Activated CD4-positive, alpha-beta T cell treated with anti-CD3 and anti-CD28 coated beads, Interleukin-2, Interleukin-6, amounts not matched to agents 100 ng/mL and 50 ng/mL, durations not matched to agents 16 hours and 8 hours (primary cell): ENCODE measurements around the gene AK2.

Experiments
- DNase-seq: peaks from one replicate; pipeline ENCODE4 v3.0.0-alpha.2; 2020

AK2 gene

DNA sequence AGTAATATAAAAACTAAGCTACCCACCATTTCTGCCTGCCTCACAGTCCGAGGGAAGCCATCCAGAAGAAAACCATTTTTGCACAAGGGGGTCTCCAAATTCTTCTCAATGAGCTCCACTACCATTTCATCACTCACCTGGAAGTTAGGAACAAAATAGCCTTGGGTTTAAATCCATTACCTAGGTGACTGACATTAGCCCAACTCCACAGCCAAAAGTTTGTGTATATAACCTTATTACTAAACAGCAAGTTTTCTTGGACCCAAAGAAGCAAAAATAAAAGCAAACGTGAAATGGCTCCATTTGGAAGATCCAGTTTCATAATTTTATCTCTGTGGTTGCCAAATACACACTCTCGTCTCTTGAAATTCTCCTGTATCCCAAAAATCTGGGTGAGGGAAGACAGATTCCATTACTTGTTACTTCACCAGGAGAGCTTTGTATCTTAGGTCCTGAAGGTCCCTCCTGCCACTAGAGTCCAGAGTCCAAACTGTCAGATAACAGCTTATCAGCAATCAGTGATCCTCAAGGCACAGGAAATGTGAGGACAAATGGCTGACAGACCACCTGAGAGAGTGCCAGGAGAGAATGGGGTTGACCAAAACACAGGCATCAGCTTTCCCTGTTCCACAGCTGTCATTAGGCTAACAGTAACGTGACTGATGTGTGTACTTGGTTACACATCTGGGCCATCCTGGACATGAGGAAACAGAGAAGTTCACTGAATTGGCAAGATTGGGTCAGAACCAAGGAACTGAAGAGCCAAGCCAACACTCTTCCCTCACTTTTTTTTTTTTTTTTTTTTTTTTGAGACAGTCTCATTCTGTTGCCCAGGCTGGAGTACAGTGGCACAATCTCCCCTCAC, 14.9 kb downstream of the AK2 start:
- DNase-seq: no peak

DNA sequence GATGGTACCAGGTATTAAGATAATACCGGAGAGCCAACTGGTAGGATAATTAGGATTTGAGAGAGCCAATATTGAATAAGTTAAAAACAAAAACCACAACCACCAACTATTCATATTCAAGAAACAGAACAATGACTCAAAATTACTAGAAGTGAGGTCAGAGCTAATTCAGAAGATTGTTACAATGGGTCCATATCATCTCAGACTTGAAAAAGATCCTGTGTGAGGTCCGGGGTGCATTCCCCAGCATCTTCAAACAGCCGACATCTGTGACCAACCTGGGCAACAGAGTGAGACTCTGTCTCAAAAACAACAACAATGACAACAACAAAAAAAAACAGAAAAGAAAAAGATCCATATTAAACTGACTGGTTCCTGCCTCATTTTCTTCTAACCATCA, 18.6 kb downstream of the AK2 start:
- no peak for DNase-seq

DNA sequence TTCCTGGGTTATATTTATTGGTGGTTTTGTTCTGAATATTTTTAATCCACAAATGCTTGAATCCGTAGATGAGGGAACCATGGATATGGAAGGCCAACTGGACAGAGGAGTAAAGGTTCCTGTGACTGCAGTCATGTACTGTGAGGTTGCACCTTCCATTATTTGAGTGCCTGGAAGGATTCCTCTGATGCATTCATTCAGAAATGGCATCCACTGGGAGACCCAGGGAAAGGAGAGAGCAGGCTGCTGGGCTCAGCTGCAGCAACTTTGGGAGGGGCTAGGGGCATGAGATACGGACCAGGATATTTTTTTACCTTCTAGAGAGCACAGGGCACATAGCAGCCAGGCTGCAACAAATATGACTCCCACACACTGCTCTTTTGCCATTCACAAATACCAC, 19.5 kb downstream of the AK2 start:
- DNase-seq: no peak

DNA sequence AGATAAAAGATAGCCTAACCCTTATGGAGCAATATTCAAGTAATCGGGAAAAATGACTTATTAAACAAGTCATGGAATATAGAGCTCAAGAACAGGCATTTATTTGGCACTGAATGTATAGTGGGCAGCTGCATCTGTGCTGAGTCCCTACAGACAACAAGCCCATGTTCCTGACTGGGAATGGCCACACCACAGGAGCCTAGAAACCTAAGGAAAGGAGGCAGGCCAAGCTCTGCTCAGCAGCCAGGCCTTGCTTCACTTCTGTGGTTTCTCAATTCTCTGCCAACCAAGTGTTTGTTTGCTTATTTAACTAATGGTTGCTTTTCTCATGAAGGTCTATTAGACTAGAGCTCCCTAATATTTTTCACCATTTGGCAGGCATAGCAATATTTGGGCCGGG, 21.5 kb downstream of the AK2 start:
- no peak for DNase-seq

DNA sequence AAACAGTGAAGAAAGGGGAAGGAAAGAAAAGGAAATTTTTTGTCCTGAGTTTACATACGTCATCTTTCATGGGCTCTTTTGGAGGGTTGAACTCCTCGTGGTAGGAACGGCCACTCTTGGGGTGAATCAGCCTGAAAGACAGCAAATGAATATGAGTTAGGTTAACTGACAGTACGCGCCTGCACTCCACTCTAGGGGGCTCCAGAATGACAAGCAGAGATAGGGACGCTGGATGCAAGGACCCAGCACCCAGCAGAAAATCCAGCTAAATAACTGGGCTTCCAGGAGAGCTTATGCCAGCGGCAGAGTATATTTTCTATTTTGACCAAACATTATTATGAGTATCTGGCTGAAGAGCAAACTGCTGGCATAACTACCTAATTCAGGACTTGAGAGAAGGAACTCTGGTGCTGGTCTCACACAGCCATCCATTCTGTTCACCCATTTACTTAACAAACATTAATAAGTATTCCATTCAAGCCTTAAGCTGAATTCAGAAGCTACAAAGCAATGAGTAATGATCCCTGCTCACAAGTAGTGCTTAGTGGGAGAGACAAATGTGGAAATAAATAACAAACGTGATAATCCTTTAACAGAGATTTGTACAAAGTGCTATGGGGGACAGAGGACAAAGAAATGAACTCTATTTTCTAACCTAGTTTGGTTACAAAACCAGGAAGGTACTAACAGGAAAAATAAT, 22.1 kb downstream of the AK2 start:
- DNase-seq: no peak

DNA sequence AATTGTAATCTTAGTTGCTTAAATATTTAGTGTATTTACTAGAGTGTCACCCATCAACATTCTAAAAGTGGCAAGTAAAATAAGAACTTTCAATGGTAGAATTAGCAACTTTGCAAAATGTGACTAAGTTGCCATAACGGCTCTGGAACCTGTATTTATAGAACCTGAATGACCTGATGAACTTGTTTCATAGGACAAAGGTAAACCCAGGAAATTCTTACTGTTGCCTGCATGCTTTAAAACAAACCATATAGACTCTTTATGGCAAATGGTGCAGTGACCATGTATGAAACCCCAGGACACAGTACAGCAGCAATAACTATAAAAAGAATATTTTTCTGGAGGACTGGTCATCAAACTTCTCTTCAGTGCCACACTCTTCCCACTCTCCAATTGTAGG, 22.9 kb downstream of the AK2 start:
- no peak for DNase-seq

DNA sequence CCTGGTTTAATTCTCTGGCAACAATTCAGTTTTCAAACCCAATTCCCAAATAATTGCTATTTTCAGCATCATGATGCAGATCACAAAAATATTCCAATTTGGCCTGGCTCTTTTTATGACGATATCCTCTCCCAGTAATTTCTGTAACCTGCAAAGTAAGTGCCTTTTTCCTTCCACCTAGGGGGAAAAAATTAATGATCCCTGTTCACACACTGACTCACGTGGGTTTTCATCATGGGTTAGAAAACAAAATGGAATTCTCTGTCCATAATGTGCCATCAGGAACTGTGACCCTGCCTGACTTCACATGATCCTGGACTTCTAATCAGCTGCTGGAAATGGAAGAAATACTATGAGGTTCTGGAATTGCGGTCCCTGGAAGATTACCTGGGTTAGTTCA, 24.5 kb downstream of the AK2 start:
- DNase-seq: no peak

DNA sequence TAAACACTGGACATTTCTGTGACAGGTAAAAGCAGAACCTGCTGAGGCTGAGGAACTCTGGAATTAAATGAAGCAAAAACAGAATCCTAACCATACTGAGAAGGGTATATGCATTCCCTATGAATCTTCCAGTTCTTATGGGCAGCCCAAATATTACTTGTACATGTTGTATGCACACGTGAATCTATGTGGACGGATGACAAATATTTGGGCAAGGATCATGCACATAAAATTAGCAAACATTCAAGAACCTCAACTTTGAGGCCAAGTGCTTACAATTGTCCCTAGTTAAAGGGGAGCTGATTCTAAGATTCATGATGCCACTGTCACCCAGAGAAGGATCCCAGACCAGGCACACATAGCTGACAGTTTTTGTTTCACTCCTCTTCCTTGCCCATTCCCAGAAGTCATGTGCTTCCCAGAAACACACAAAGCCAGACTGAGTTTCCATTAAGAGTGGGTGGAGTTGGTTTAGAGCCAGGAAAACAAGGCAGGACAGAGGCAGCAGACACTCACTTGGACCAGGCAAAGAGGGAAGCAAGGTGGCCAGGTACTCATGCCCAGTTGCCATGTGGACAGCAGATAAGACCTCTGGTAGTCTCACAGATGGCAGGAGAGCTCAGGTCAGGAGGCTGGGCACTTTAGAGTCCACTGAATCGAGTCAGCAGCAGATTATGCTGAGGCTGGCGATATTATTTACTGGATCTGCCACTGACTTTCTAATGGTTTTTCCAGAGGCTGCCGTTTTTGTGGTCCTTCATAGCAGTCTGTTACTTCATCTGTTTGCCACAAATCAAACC, 25.6 kb downstream of the AK2 start:
- DNase-seq: no peak

DNA sequence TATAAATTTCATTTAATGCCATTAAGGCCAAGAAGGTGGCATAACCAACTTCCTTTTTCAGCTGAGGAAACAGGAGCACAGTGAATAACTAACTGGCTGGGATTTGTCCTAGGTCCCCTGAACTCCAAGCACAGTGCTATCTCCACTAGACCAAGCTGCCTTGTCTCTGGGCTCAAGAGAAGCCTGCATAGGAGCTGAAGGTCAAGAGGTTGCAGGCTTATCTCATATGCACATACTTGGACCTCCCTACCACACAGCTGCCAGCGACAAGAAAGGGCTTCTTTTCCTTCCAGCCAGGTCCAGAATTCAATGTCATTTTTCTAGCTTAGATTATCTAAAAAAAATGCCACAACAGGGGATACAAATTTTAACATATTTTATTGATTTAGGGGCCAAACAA, 27.1 kb downstream of the AK2 start:
- DNase-seq: no peak

DNA sequence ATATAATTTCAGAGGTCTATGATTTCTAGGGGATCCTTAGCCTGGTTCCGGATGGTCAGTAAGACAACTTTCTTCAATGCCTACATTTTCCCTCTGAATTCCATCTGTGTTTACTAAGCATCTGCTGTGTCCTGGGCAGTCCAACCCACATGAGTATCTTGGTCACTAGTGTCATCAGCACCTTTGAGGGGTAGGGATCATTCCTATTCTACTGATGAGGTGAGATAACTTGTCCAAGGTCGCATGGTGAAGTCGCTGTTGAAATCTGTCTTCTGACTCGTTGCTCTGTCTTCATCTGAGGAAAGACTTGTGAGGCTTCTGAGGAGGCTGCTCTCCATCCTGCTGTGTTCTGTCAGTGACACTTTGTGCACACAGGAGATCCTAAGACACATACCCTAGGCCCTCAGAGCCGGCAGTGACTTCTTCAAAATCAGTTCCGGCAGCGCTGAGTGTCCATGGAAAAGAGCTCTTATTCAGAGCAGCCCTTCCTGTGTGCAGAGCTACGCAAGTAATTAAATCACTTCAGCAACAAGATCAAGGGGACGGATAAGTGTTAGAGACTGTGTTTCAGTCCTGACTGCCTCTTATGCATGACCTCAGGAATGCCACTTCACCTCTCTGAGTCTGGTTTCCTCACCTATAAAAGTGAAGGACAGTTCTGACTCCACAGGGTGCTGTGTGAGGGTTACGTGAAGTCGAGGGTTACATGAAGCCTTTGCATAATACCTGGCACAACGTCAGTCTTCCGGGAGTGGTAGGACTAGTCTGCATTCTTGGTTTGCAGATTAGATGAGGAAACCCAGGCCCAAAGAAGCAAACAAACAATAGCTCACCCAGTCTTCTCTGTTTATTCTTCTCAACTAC, 28.4 kb downstream of the AK2 start:
- no peak for DNase-seq

DNA sequence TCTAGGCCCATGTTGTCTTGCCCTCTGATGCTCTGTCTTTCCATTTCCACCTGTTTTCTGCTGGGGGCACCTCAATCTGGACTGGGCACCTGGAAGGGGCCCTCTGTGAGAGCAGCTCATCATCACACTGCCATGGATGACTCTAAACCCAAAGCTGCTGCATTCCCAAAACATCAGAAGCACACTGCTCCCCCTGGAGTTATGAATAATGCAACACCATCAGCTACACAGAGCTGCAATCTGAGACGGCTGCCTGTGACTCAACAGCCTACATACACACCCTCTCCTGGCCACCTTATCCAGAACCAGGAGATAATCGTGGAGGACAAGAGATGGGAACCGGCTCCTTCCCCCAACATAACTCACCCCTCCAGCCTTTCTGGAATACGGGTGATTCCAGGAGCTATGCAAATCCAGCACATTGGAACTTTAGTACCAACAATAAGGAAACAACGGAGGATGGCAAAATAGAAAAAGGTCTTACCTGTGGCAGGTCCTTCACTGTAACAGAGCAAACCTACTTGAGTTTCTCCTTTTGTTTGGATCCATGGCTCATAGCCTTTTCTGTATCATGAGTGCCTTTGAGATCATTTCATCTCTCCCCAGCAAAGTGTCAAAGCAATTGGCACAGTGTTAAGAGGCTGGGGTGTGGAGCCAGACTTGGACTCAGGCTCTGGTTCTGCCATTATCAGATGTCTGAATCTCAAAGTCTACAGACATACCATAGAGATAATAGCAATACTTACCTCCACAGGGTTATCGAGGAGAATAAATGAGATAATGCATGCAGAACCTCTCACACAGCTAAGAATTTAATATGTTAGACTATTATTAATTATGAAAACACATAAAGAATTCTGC, 29.3 kb downstream of the AK2 start:
- no peak for DNase-seq

DNA sequence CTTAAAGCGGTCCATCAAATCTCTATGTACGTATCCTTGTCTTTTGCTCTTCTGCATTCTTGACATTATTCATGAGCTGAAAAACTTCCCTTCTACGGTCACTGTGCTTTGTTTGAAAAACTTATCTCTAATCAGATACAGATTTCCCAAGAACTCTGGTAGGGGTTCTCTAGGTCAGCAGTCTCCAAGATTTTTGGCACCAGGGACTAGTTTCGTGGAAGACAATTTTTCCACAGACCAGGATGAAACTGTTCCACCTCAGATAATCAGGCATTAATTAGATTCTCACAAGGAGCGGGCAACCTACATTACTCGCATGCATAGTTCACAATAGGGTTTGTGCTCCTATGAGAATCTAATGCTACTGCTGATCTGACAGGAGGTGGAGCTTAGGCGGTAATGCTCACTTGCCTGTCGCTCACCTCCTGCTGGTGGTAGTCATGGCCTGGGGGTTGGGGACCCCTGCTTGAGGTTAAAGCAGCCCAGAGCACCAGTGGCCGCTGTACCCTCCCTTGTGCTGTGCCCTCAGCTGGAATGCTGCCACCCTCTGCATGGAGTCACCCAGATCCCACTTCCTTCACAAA, 30.8 kb downstream of the AK2 start:
- no peak for DNase-seq

DNA sequence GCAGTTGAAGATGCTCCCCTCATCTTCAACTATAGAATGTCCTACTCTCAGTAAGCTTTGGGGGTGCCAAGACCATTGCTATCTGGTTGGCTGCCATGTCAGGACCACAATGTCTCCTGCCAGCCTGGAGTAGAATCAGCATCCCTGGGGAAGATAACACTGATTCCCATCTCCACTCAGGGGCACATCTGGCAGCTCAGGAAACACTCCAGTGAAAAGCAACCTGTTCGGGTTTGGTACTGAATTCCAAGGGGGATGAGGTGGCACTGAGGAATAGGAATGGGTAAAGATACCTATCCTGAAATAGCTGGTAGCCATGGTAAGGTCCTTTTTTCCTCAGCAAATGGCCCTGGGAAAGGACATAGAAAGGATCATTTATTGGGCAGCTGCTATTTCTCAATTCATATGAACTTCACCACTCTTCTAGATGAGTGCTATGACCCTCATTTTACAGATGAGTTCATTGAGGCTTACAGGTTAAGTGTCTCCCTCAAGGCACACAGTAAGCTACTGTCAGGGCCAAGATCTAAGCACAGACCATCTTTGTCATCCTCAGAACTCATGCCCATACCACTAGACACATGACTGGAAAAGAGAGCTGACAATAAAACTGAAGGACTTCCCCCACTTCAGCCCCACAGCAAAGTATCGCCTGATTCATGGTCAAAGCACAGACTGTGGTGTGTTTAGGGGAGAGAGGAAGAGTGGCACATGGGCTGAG, 31.4 kb downstream of the AK2 start:
- no peak for DNase-seq

DNA sequence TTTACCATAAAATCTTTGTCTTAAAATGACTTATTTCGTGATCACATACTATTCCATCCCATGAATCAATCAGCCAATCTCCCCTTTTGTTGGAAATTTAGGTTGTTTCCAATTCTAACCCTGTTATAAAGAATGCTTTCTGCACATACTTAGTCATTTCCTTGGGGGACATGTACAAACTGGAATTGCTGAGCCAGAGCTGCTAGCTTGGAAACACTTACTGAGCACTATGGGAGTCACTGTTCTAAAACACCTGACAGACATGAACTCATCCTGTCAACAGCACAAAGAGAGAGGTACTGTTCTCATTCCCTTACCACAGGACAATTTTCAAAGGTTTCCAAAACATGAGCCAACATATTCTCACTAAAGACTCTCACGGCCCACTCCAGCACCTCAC, 32.1 kb downstream of the AK2 start:
- no peak for DNase-seq

DNA sequence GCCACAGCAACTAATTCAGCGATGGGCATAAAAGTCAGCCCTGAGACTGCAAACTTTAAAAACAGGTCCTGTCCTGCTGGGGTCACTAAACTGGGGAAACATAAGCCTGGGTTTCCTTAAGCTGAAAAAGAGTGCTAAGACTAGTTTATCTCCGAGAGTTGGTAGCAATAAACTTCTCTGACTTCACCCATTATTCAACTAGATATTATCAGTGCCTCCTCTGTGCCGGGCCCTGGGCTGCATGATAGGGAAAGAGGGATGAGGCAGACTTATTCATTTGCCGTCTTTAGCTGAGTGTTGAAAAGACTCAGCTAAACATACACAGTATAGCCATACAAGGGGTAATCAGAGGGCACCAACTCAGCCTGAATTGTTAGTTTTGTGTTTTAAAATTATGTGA, 33.0 kb downstream of the AK2 start:
- DNase-seq: no peak

DNA sequence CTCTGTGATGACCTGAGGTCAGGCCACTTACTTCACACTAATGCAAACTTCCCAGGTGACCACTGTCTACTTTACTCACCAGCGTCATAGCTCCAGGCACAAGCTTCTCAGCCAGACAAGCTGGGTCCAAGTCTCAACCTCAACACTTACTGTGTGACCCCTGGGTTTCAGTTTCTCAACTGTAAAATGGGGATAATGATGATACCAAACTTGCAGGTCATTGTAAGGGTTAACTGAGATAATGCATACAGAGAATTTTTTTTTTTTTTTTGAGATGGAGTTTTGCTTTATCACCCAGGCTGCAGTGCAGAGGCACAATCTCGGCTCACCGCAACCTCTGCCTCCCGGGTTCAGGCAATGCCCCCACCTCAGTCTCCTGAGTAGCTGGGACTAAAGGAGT, 34.7 kb downstream of the AK2 start:
- no peak for DNase-seq

DNA sequence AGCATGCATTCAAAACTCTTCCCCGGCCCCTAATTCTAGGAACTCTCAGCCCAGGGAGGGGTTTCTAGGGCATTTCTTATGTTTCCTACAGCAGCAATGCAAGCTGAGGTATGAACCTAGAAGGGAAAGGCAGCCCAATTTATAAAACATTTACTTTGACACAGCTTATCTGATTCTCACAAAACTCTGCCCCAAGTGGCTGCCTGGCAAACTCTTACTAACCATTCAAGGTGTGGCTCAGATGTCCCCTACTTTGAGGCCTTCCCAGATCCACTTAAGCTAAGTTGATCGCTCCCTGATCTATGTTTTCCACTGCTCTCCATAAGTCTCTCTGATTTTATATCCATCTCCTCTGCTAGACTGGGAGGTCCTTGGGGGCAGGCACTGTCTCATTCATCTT, 35.4 kb downstream of the AK2 start:
- DNase-seq: no peak

DNA sequence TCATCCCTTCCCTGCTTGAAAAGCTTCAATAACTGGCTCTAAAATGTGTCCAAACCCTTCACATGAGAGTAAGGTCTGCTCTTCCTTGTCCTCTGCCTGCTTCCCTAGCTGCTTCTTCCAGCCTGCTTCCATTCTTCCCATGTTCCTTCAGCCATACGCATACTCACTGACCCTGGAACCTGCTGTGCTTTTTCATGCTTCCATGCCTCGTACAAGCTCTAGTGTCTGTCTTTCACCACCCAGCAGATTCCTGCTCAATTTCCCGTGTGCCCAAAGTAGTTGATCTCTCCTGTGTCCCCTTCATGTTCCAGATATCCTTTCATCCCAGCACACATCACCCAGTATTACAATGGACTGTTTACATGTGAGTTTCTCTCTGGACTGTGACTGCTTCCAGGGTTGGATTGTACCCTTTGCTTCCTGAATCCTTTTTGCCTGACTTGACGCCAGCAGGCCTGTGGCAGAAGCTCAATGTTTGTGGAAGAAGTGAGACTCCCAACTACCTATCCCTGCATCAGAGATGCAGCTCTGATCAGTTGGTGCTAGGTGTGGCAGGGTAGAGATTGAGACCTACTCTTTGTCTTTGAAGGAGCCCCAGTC, 36.2 kb downstream of the AK2 start:
- no peak for DNase-seq

DNA sequence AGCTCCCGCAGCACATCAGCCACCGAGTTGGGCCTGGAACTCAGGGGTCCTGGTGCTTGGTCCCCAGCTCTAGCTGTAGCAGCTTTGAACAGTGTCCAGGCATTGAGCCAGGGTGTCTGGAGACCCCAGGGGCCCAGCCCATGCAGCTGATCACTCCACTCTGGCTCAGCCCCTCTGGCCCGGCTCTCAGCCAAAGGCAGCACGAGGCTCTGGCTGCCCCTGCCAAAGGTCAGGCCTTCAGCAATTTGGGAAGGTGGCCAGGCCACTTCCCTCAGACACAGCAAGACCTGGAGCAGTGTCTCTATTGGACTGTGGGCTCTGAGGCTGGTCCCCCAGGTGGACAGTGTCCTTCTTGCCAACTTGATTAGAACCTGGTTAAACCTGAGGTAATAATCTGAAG, 37.7 kb downstream of the AK2 start:
- no peak for DNase-seq

DNA sequence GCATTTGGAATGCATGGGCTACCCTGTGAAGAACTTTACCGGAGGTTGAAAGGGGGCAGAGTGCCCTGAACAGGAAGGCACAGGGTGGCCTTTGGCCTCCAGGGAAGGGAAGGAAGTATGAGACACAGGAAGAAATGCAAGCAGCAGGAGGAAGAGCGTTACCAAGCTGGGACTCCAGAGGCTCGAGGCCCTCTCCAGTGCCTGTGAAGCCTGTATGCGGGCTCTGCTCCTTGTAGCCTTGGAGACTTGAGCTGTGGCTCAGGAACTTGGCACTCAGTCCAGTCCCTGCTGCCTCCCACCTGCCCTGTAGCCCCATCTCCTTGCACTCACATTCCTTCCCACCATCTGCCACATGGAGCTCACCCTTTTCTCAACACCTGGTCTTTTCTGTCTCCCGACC, 38.6 kb downstream of the AK2 start:
- DNase-seq: no peak
